Keratinocyte (primary cell): ENCODE results near the gene C1orf35. TPM values are rescaled to one million over a fixed set of nuclear protein-coding genes. Genes with fewer than 3 reads are reported as not detected.
A peak's percentile ranks its signal among the peaks of the same experiment; 100 is the strongest.

ENCODE experiments used
- DNase-seq: peaks from one replicate; pipeline ENCODE4 v3.0.0-alpha.2; 2011; ENCODE audit warnings: low read depth, missing footprints, low spot score
- FAIRE-seq: peaks from 2 replicates; lab custom pipeline; 2011; peaks lifted over from hg19 to GRCh38; lab: Jason Lieb, UNC
- H2AFZ ChIP-seq: 2 replicates; pipeline ENCODE4 v1.6.0; 2012; ENCODE audit warnings: low read length, control low read depth, inconsistent platforms; ENCODE audit not compliant: control insufficient read depth
- H3K27ac ChIP-seq: 2 replicates; pipeline ENCODE4 v1.5.1; 2011; ENCODE audit warnings: low read length; ENCODE audit not compliant: control insufficient read depth, insufficient read depth
- H3K27me3 ChIP-seq: 3 replicates; pipeline ENCODE4 v1.6.0; 2011; ENCODE audit warnings: low read length; ENCODE audit not compliant: control insufficient read depth, insufficient read depth; ENCODE audit errors: extremely low read depth
- H3K36me3 ChIP-seq, 2 experiments: 2 replicates in 1 of 2; 3 replicates in 1 of 2; pipeline ENCODE4 v1.5.1; 2011; ENCODE audit warnings: low read length in 2 of 2, mild to moderate bottlenecking in 1 of 2; ENCODE audit not compliant: control insufficient read depth in 2 of 2, insufficient read depth in 2 of 2; ENCODE audit errors: extremely low read depth in 1 of 2
- H3K4me1 ChIP-seq: 3 replicates; pipeline ENCODE4 v1.5.1; 2011; ENCODE audit warnings: low read length; ENCODE audit not compliant: control insufficient read depth, insufficient read depth; ENCODE audit errors: extremely low read depth
- H3K4me2 ChIP-seq: 3 replicates; pipeline ENCODE4 v1.6.0; 2011; ENCODE audit warnings: low read depth, low read length; ENCODE audit not compliant: control insufficient read depth, insufficient read depth; ENCODE audit errors: extremely low read depth
- H3K4me3 ChIP-seq, 3 experiments: fragments of 200-600 bp in 1 of 3; sonication (generic) in 1 of 3; 2 replicates in 2 of 3; 3 replicates in 1 of 3; pipeline ENCODE4 v1.5.1; 2011 to 2016; ENCODE audit warnings: low read length in 3 of 3, mild to moderate bottlenecking in 3 of 3, control low read depth in 2 of 3, inconsistent platforms in 1 of 3, low read depth in 1 of 3, mixed read lengths in 1 of 3, mixed run types in 1 of 3, moderate library complexity in 1 of 3; ENCODE audit not compliant: control insufficient read depth in 2 of 3, insufficient read depth in 2 of 3; ENCODE audit errors: extremely low read depth in 1 of 3
- H3K79me2 ChIP-seq: 2 replicates; pipeline ENCODE4 v1.6.0; 2012; ENCODE audit warnings: low read length; ENCODE audit not compliant: control insufficient read depth, insufficient read depth
- H3K9ac ChIP-seq: 3 replicates; pipeline ENCODE4 v1.6.0; 2011; ENCODE audit warnings: low read length; ENCODE audit not compliant: control insufficient read depth, insufficient read depth; ENCODE audit errors: extremely low read depth
- H3K9me1 ChIP-seq: 3 replicates; pipeline ENCODE4 v1.6.0; 2011; ENCODE audit warnings: low read length; ENCODE audit not compliant: control insufficient read depth, insufficient read depth; ENCODE audit errors: extremely low read depth
- H3K9me3 ChIP-seq: 2 replicates; pipeline ENCODE4 v1.5.1; 2012; ENCODE audit warnings: low read depth, low read length; ENCODE audit not compliant: control insufficient read depth
- H4K20me1 ChIP-seq: 3 replicates; pipeline ENCODE4 v1.6.0; 2011; ENCODE audit warnings: low read length; ENCODE audit not compliant: control insufficient read depth, insufficient read depth; ENCODE audit errors: extremely low read depth
- CTCF ChIP-seq, 3 experiments: IDR thresholded peaks in 1 of 3; conservative IDR thresholded peaks in 1 of 3; optimal IDR thresholded peaks in 1 of 3; 2 replicates in 2 of 3; 3 replicates in 1 of 3; pipeline versions ENCODE3 to v1.5.1; 2011; ENCODE audit warnings: low read length in 3 of 3, mild to moderate bottlenecking in 3 of 3, moderate library complexity in 2 of 3, control low read depth in 1 of 3, inconsistent platforms in 1 of 3; ENCODE audit not compliant: insufficient read depth in 2 of 3; ENCODE audit errors: extremely low read depth in 1 of 3
- EZH2 ChIP-seq: IDR thresholded peaks from one replicate; pipeline ENCODE4 v1.6.1; 2012; ENCODE audit warnings: inconsistent platforms, mild to moderate bottlenecking, low read length, moderate library complexity
- dilution Hi-C: fragments of 300-500 bp; cut with MboI; formaldehyde crosslinking; loops from one replicate; pipeline ENCODE4 v1.7.0; 2020; ENCODE audit warnings: low sequenced_read_pairs; ENCODE audit not compliant: extremely low pct_ligation_motif_present
- polyA plus RNA-seq, 5 experiments: library from polyadenylated mRNA; depleted of rRNA in 3 of 5; stranded (reverse) in 3 of 5; stranded (forward) in 1 of 5; unstranded in 1 of 5; fragments of >200 nt; gene quantifications; 1 replicate in 1 of 5; 2 replicates in 3 of 5; 3 replicates in 1 of 5; pipeline versions ENCODE4 v1.2.1 to v1.2.3, GENCODE V29; 2011 to 2012; ENCODE audit warnings: missing spikeins in 2 of 5, low read depth in 1 of 5, low replicate concordance in 1 of 5

C1orf35 gene
- polyA plus RNA-seq, 1 donor (not counting 4 experiments of a cell fraction or from before 2014, with no cell fraction given) = 8.2 TPM

GRCh38 chr1:228101614-228101993, 1.5 kb downstream of the C1orf35 start:
- peaks cover 5% of the 10 kb centered on the region for H3K4me1 ChIP-seq
- peaks cover 29% of the 10 kb centered on the region for H4K20me1 ChIP-seq
- H3K4me2 ChIP-seq = peak overlapping the region; percentile 80
- no peaks in the 10 kb centered on the region for H3K9me3 ChIP-seq
- TF ChIP-seq EZH2 (no peak), CTCF (optimal IDR thresholded peaks at IDR 0.05 in 1 of 3, IDR thresholded peaks at IDR 0.05 in 1 of 3, conservative IDR thresholded peaks at IDR 0.05 in 1 of 3; ENCODE audit: extremely low read depth in 1 of 3, insufficient read depth in 2 of 3, low read length in 3 of 3) (no peak)
- no peak for DNase-seq
- no peaks in the 10 kb centered on the region for H3K27me3 ChIP-seq
- H3K79me2 ChIP-seq = peaks cover 50% of the 10 kb centered on the region
- dilution Hi-C loops = no loop called here
- FAIRE-seq = no peak
- peak overlapping the region; percentile 79 for H3K9ac ChIP-seq
- H3K36me3 ChIP-seq = peaks cover 26 to 33% of the 10 kb centered on the region in 2 experiments
- no peak overlapping the region for H3K27ac ChIP-seq
- peaks cover 2% of the 10 kb centered on the region for H3K9me1 ChIP-seq
- H2AFZ ChIP-seq = no peak overlapping the region
- peak overlapping the region; percentile 72 to 87 (median 75) for H3K4me3 ChIP-seq

- no peak overlapping the region for H2AFZ ChIP-seq
- peak overlapping the region; percentile 80 for H3K4me2 ChIP-seq
- H3K9ac ChIP-seq = no peak overlapping the region
- H3K9me3 ChIP-seq = no peaks in the 10 kb centered on the region
- dilution Hi-C loops = no loop called here
- H4K20me1 ChIP-seq = peaks cover 35% of the 10 kb centered on the region
- DNase-seq (no peak), FAIRE-seq (no peak)
- peak overlapping the region in 1 of 3 experiments; percentile 75 for H3K4me3 ChIP-seq
- peaks cover 55% of the 10 kb centered on the region for H3K79me2 ChIP-seq
- no peak overlapping the region for H3K27ac ChIP-seq
- TF ChIP-seq CTCF (optimal IDR thresholded peaks at IDR 0.05 in 1 of 3, IDR thresholded peaks at IDR 0.05 in 1 of 3, conservative IDR thresholded peaks at IDR 0.05 in 1 of 3; ENCODE audit: extremely low read depth in 1 of 3, insufficient read depth in 2 of 3, low read length in 3 of 3) (no peak), EZH2 (no peak)
- peaks cover 28 to 32% of the 10 kb centered on the region in 2 experiments for H3K36me3 ChIP-seq
- no peaks in the 10 kb centered on the region for H3K27me3 ChIP-seq
- peaks cover 5% of the 10 kb centered on the region for H3K4me1 ChIP-seq
- peaks cover 2% of the 10 kb centered on the region for H3K9me1 ChIP-seq
Measured at GRCh38 chr1:228100822-228101613, 2.1 kb downstream of the C1orf35 start.
